CD14-positive monocyte (primary cell): ENCODE results near the gene HYAL1. TPM values are rescaled to one million over a fixed set of nuclear protein-coding genes. Genes with fewer than 3 reads are reported as not detected.
A peak's percentile ranks its signal among the peaks of the same experiment; 100 is the strongest.

Experiments used
- DNase-seq, 3 donors: peaks; one replicate each; pipeline ENCODE4 v3.0.0-alpha.2; 2011 to 2022
- H2AFZ ChIP-seq: 2 replicates; pipeline ENCODE4 v1.6.0; 2012; ENCODE audit warnings: mild to moderate bottlenecking, low read depth, low read length, inconsistent platforms; ENCODE audit not compliant: insufficient read depth, poor library complexity, severe bottlenecking
- H3K27ac ChIP-seq, 2 donors: 1 replicate in 1 of 2; 2 replicates in 1 of 2; pipeline ENCODE4 v1.5.1; 2012 to 2013; ENCODE audit warnings: low read length in 2 of 2, control low read depth in 1 of 2, inconsistent platforms in 1 of 2, low read depth in 1 of 2, mild to moderate bottlenecking in 1 of 2
- H3K27me3 ChIP-seq, 2 donors: one replicate each; pipeline versions ENCODE4 v1.6.0 to v1.6.1; 2011 to 2013; ENCODE audit warnings: low read length in 2 of 2; ENCODE audit not compliant: control insufficient read depth in 2 of 2, insufficient read depth in 2 of 2
- H3K36me3 ChIP-seq, 2 donors: replicated peaks in 1 of 2; 1 replicate in 1 of 2; 2 replicates in 1 of 2; pipeline versions ENCODE4 v1.5.1 to v1.6.1; 2012 to 2013; ENCODE audit warnings: low read length in 2 of 2, control low read depth in 1 of 2, inconsistent platforms in 1 of 2, mild to moderate bottlenecking in 1 of 2; ENCODE audit not compliant: insufficient read depth in 2 of 2, control insufficient read depth in 1 of 2
- H3K4me1 ChIP-seq, 2 donors: 1 replicate in 1 of 2; 2 replicates in 1 of 2; pipeline versions ENCODE4 v1.5.1 to v1.6.1; 2012 to 2013; ENCODE audit warnings: low read length in 2 of 2, control low read depth in 1 of 2, inconsistent platforms in 1 of 2, mild to moderate bottlenecking in 1 of 2, moderate library complexity in 1 of 2; ENCODE audit not compliant: insufficient read depth in 2 of 2, control insufficient read depth in 1 of 2
- H3K4me2 ChIP-seq: replicated peaks from 2 replicates; pipeline ENCODE3; 2012; ENCODE audit warnings: low read length, moderate library complexity, mild to moderate bottlenecking; ENCODE audit not compliant: poor library complexity, severe bottlenecking; ENCODE audit errors: extremely low read depth
- H3K4me3 ChIP-seq, 3 experiments: fragments of 200-600 bp in 1 of 3; sonication (generic) in 1 of 3; replicated peaks in 1 of 3; 1 replicate in 2 of 3; 2 replicates in 1 of 3; pipeline ENCODE4 v1.5.1; 2011 to 2013; ENCODE audit warnings: low read length in 3 of 3, mild to moderate bottlenecking in 3 of 3, control low read depth in 2 of 3, low read depth in 2 of 3, inconsistent platforms in 1 of 3, moderate library complexity in 1 of 3
- H3K79me2 ChIP-seq: 2 replicates; pipeline ENCODE4 v1.6.0; 2012; ENCODE audit warnings: mild to moderate bottlenecking, control low read depth, inconsistent platforms, low read length, moderate library complexity; ENCODE audit not compliant: insufficient read depth
- H3K9ac ChIP-seq: 2 replicates; pipeline ENCODE4 v1.6.0; 2017; ENCODE audit warnings: low read length, mild to moderate bottlenecking; ENCODE audit not compliant: insufficient read depth, poor library complexity, severe bottlenecking
- H3K9me3 ChIP-seq, 2 donors: replicated peaks in 1 of 2; 1 replicate in 1 of 2; 2 replicates in 1 of 2; pipeline versions ENCODE4 v1.5.1 to v1.6.1; 2012 to 2013; ENCODE audit warnings: low read length in 2 of 2, control low read depth in 1 of 2; ENCODE audit not compliant: control insufficient read depth in 1 of 2, insufficient read depth in 1 of 2
- H4K20me1 ChIP-seq: 2 replicates; pipeline ENCODE4 v1.6.0; 2012; ENCODE audit warnings: mild to moderate bottlenecking, low read length, control low read depth, moderate library complexity; ENCODE audit not compliant: insufficient read depth
- H3K27ac Mint-ChIP-seq, 7 donors: one replicate each; pipeline ENCODE4 v1.8.0; 2020; ENCODE audit warnings: mild to moderate bottlenecking in 7 of 7, mixed read lengths in 7 of 7, moderate library complexity in 6 of 7, inconsistent platforms in 2 of 7
- H3K27me3 Mint-ChIP-seq, 3 donors: one replicate each; pipeline ENCODE4 v1.8.0; 2021 to 2022; ENCODE audit warnings: low read depth in 3 of 3, mild to moderate bottlenecking in 3 of 3, mixed read lengths in 3 of 3, moderate library complexity in 3 of 3, inconsistent platforms in 1 of 3
- H3K36me3 Mint-ChIP-seq, 2 donors: one replicate each; pipeline ENCODE4 v1.8.0; 2020; ENCODE audit warnings: mixed read lengths in 2 of 2, inconsistent platforms in 1 of 2, mild to moderate bottlenecking in 1 of 2
- H3K4me1 Mint-ChIP-seq: one replicate; pipeline ENCODE4 v1.8.0; 2020; ENCODE audit warnings: mild to moderate bottlenecking, mixed read lengths
- H3K4me3 Mint-ChIP-seq, 2 donors: one replicate each; pipeline ENCODE4 v1.8.0; 2020; ENCODE audit warnings: mild to moderate bottlenecking in 2 of 2, mixed read lengths in 2 of 2, moderate library complexity in 1 of 2
- H3K9me3 Mint-ChIP-seq, 7 donors: one replicate each; pipeline ENCODE4 v1.8.0; 2020 to 2022; ENCODE audit warnings: mixed read lengths in 7 of 7, mild to moderate bottlenecking in 6 of 7, moderate library complexity in 6 of 7, inconsistent platforms in 2 of 7
- CTCF ChIP-seq: fragments of 200-600 bp; IDR thresholded peaks from one replicate; pipeline ENCODE4 v1.8.0; 2022; ENCODE audit warnings: antibody characterized with exemption, mild to moderate bottlenecking
- WGBS: methylation state at CpG from one replicate; pipeline ENCODE4 v1.1.5; 2013; ENCODE audit warnings: missing lambda C conversion rate; ENCODE audit not compliant: insufficient coverage; 5-methylcytosine and 5-hydroxymethylcytosine counted together
- intact Hi-C, 2 donors: fragments of 100-400 bp; cut with micrococcal nuclease; formaldehyde crosslinking; loops; one replicate each; pipeline versions ENCODE4 v1.15.0 to v1.15.1; 2023
- polyA plus RNA-seq, 3 donors: library from polyadenylated mRNA; depleted of rRNA in 1 of 3; unstranded in 2 of 3; stranded (reverse) in 1 of 3; fragments of 300-500 nt in 2 of 3; fragments of >200 nt in 1 of 3; fragmentation: Illumina TruSeq in 2 of 3; gene quantifications; 1 replicate in 2 of 3; 2 replicates in 1 of 3; pipeline ENCODE4 v1.2.3, GENCODE V29; 2012 to 2021

The HYAL1 gene
- polyA plus RNA-seq, 3 donors: 0.57 TPM; not detected in 2

GRCh38 chr3:50340147-50340447, 36.7 kb upstream of the HYAL1 start:
- intact Hi-C loops: no loop called here
- 2% methylated on average over 9 of the region's 9 CpGs for whole genome bisulfite sequencing
- H3K9ac ChIP-seq: peak overlapping the region; percentile 94

DNA sequence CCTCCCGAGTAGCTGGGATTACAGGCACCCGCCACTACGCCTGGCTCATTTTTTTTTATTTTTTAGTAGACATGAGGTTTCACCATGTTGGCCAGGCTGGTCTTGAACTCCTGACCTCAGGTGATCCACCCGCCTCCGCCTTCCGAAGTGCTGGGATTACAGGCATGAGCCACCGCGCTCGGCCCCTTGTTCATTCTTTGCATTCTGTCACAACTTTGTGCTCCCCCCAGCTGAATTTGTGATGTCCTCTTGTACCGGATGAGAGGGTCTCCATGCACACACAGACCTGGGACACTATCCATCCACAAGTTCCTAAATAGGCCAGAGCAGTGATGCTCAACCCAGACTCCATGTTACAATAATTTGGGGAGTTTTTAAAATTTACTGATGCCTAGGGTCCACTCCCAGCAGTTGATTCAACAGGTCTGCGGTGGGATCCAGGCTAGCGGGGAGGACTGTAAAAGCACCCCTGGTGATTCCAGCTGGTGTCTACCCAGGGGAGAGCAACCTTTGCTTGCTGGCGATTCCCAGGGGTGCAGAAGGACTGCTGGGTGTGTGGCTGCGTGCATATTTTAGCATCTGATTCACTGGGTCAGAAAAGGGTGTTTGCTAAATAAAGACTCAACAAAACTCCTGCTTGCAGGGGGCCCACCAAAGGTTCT, 36.2 kb upstream of the HYAL1 start:
- intact Hi-C loops: loop anchor here (5.0 kb wide), 1 partner anchor 42 kb away; the partner anchor contains the start of genes HYAL3 (in 2 of the 2) and NAA80 (in 2 of the 2)
- peak overlapping the region; percentile 77 for H2AFZ ChIP-seq

More at GRCh38 chr3:50340147-50340447, 36.7 kb upstream of the HYAL1 start:
- no peak for TF ChIP-seq CTCF
- peaks cover 8 to 13% of the 10 kb centered on the region in 2 donors for H3K36me3 ChIP-seq
- Mint-ChIP-seq H3K4me1 (peaks cover 67% of the 10 kb centered on the region), H3K9me3 (no peaks in the 10 kb centered on the region), H3K27ac (peak overlapping the region; percentile 92 to 99 (median 96)), H3K36me3 (peaks cover 15 to 23% of the 10 kb centered on the region in 2 donors), H3K4me3 (peak overlapping the region; percentile 79 to 96), H3K27me3 (no peaks in the 10 kb centered on the region)
- DNase-seq: no peak
- peak overlapping the region; percentile 95 for H3K4me2 ChIP-seq
- peak overlapping the region; percentile 77 for H2AFZ ChIP-seq
- peaks cover 71% of the 10 kb centered on the region for H3K79me2 ChIP-seq
- H3K4me3 ChIP-seq: peak overlapping the region; percentile 50 to 94 (median 83)
- no peaks in the 10 kb centered on the region for H3K9me3 ChIP-seq
- peaks cover 25% of the 10 kb centered on the region for H4K20me1 ChIP-seq
- H3K27ac ChIP-seq: peak overlapping the region; percentile 91 to 98
- H3K27me3 ChIP-seq: no peaks in the 10 kb centered on the region
- H3K4me1 ChIP-seq: peaks cover 59 to 89% of the 10 kb centered on the region in 2 donors

More for the DNA sequence above, 36.2 kb upstream of the HYAL1 start:
- no peaks in the 10 kb centered on the region for H3K9me3 ChIP-seq
- Mint-ChIP-seq H3K36me3 (peaks cover 15 to 26% of the 10 kb centered on the region in 2 donors), H3K27ac (peak overlapping the region; percentile 92 to 99 (median 96)), H3K4me1 (peaks cover 66% of the 10 kb centered on the region), H3K27me3 (no peaks in the 10 kb centered on the region), H3K4me3 (peak overlapping the region; percentile 79 to 96), H3K9me3 (no peaks in the 10 kb centered on the region)
- no peak for DNase-seq
- peaks cover 26% of the 10 kb centered on the region for H4K20me1 ChIP-seq
- peak overlapping the region; percentile 95 for H3K4me2 ChIP-seq
- H3K27me3 ChIP-seq: no peaks in the 10 kb centered on the region
- peaks cover 9 to 17% of the 10 kb centered on the region in 2 donors for H3K36me3 ChIP-seq
- H3K79me2 ChIP-seq: peaks cover 75% of the 10 kb centered on the region
- peaks cover 59 to 84% of the 10 kb centered on the region in 2 donors for H3K4me1 ChIP-seq
- WGBS: 33% methylated on average over 9 of the region's 14 CpGs
- H3K9ac ChIP-seq: peak overlapping the region; percentile 94
- no peak for TF ChIP-seq CTCF
- peak overlapping the region; percentile 50 to 94 (median 83) for H3K4me3 ChIP-seq
- peak overlapping the region; percentile 91 to 98 for H3K27ac ChIP-seq
